ENCODE results near the gene COL5A3. TPM values are rescaled to one million over a fixed set of nuclear protein-coding genes. Genes with fewer than 3 reads are reported as not detected.

Gene COL5A3
- total RNA-seq, 4 donors from 2014 or later, result 5.7 to 9.8 (median 6.6) TPM

DNA sequence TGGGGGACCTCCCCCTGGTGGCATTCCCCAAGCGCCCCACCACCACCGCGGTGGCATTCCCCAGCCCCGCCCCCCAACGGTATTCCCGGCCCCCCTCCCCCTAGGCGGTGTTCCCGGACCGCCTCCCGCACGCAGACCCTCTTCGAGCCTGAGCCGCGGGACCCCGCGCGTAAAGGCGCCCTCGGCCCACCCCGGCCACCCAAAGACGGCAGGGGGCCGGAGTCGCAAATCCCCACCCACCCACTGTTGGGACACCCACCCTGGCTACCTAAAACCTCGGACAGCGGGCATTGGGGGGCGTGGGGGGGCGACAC lies 96.3 kb downstream of the COL5A3 start:
- in situ Hi-C loops (cut with MboI; ENCODE audit: low sequenced_read_pairs in 4 of 4), result no loop called here
- peak overlapping the region; percentile 47 to 56 (median 53) for H3K4me3 ChIP-seq
- H3K9me3 ChIP-seq, result no peaks in the 10 kb centered on the region
- DNase-seq, result no peak
- TF ChIP-seq CTCF (IDR thresholded peaks at IDR 0.05 in 4 of 5, conservative IDR thresholded peaks at IDR 0.05 in 1 of 5) (no peak), POLR2A (IDR thresholded peaks at IDR 0.05) (no peak)
- no peaks in the 10 kb centered on the region for H3K36me3 ChIP-seq
- H3K27ac ChIP-seq, result peak overlapping the region in 1 of 4 donors; percentile 31
- no peak for ATAC-seq
- H3K4me1 ChIP-seq, result peaks cover 0 to 4% of the 10 kb centered on the region in 2 donors
- peaks cover 25 to 31% (median 30%) of the 10 kb centered on the region in 3 donors for H3K27me3 ChIP-seq
- intact Hi-C loops (cut with DNase I; ENCODE audit: low total_unique reads), result no loop called here

DNA sequence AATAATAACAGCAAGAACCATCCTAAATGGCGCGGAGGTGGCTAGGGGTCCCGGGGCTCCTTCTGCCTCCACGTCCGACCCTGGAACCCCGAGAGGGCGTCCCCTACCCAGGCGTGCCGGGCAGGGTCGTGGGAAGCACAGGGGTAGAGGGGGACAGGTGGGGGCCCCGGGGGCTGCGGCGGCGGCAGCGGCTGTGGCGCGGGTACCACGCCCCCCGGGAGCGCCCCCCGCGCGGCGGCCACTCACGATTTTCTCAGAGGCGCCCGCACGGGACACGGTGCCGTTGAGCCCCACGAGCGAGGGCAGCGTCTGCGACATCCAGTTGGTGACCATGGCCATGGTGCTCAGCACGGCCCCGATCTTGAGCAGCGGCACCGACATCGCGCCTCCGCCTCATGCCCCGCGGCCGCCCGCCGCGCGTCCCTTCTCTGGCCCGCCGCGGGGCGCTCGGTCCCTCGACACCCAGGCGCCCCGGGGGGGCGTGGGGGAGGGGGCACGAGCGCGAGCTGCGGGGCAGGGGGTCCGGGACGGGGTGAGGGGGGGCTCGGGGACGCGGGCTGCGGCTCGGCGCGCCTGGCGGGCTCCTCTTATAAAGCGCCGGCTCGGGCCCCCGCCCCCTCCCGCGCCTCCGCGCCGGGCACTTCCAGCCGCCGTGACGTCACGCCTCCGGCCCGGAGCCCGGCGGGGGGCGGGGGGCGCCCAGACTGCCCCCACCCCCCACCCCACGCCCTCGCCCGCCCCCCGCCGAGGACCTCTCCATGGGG lies 96.9 kb downstream of the COL5A3 start:
- Histone ChIP-seq H3K27ac (no peak overlapping the region), H3K4me1 (peaks cover 0 to 4% of the 10 kb centered on the region in 2 donors), H3K4me3 (peak overlapping the region; percentile 47 to 56 (median 53)), H3K36me3 (no peaks in the 10 kb centered on the region), H3K9me3 (no peaks in the 10 kb centered on the region), H3K27me3 (peaks cover 25 to 31% (median 30%) of the 10 kb centered on the region in 3 donors)
- intact Hi-C loops (cut with DNase I; ENCODE audit: low total_unique reads) (no loop called here), in situ Hi-C loops (cut with MboI; ENCODE audit: low sequenced_read_pairs in 4 of 4) (no loop called here)
- TF ChIP-seq POLR2A (IDR thresholded peaks at IDR 0.05) (no peak), CTCF (IDR thresholded peaks at IDR 0.05 in 4 of 5, conservative IDR thresholded peaks at IDR 0.05 in 1 of 5) (no peak)
- DNase-seq, result no peak
- ATAC-seq, result no peak

- Histone ChIP-seq H3K36me3 (no peaks in the 10 kb centered on the region), H3K4me3 (peak overlapping the region in 2 of 4 donors; percentile 36 to 54), H3K4me1 (peaks cover 0 to 4% of the 10 kb centered on the region in 2 donors), H3K27me3 (peaks cover 25 to 31% (median 30%) of the 10 kb centered on the region in 3 donors), H3K27ac (no peak overlapping the region), H3K9me3 (no peaks in the 10 kb centered on the region)
- in situ Hi-C loops (cut with MboI; ENCODE audit: low sequenced_read_pairs in 4 of 4) (no loop called here), intact Hi-C loops (cut with DNase I; ENCODE audit: low total_unique reads) (no loop called here)
- DNase-seq, result no peak
- TF ChIP-seq POLR2A (IDR thresholded peaks at IDR 0.05) (no peak), CTCF (IDR thresholded peaks at IDR 0.05 in 4 of 5, conservative IDR thresholded peaks at IDR 0.05 in 1 of 5) (no peak)
- ATAC-seq, result no peak
These were observed 97.6 kb downstream of the COL5A3 start for GRCh38 chr19:9912551-9913236.

DNA sequence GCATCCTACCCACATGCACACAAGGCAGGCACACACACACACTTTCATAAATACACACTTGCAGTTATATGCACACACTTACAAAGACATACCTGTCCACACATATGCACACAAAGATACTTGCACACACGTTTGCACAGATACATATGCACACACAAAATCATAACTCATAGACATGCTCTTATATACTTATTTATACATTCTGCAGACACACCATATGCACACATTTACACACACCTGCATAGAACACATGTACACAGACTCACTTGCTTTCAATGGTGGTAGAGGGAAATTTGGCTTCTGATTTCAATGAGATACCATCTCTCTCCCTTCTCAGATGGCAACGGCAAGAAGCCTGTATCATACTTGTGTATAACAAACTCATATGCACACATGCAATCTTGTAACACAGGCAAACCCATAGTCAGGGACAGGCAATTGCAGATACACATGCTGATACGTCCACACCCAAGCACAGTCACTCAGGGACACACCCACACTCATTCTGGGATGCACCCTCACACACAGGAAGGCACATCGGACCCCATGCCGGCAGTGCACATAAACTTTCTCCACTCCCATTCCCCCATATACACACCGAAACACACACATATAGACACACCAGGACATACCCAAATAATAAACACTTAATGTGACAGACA lies 98.6 kb downstream of the COL5A3 start:
- intact Hi-C loops (cut with DNase I; ENCODE audit: low total_unique reads), result no loop called here
- Histone ChIP-seq H3K4me3 (no peak overlapping the region), H3K4me1 (peaks cover 0 to 4% of the 10 kb centered on the region in 2 donors), H3K27ac (no peak overlapping the region), H3K36me3 (no peaks in the 10 kb centered on the region), H3K27me3 (peaks cover 25 to 31% (median 30%) of the 10 kb centered on the region in 3 donors), H3K9me3 (no peaks in the 10 kb centered on the region)
- ATAC-seq, result no peak
- no peak for DNase-seq
- in situ Hi-C loops (cut with MboI; ENCODE audit: low sequenced_read_pairs in 4 of 4), result no loop called here
- no peak for TF ChIP-seq CTCF (IDR thresholded peaks at IDR 0.05 in 4 of 5, conservative IDR thresholded peaks at IDR 0.05 in 1 of 5)
